Vagina (tissue), 2 donors: ENCODE results near the gene KCTD13. TPM values are rescaled to one million over a fixed set of nuclear protein-coding genes. Genes with fewer than 3 reads are reported as not detected.
A peak's percentile ranks its signal among the peaks of the same experiment; 100 is the strongest.
"Not testable (repeated sequence)": the region's sequence is repeated elsewhere in the genome, so short reads cannot be mapped to it uniquely, and the experiment has no call there.

Source experiments
- DNase-seq, 2 donors: peaks; one replicate each; pipeline ENCODE4 v3.0.0-alpha.2; 2017; ENCODE audit errors: extremely low spot score in 2 of 2
- H3K27ac ChIP-seq: fragments of 200-600 bp; sonication (generic); one replicate; pipeline ENCODE4 v1.5.1; 2019
- H3K27me3 ChIP-seq: fragments of 200-600 bp; sonication (generic); one replicate; pipeline ENCODE4 v1.5.1; 2019
- H3K36me3 ChIP-seq, 2 donors: fragments of 200-600 bp; sonication (generic); one replicate each; pipeline ENCODE4 v1.5.1; 2017 to 2019
- H3K4me1 ChIP-seq: fragments of 200-600 bp; sonication (generic); one replicate; pipeline ENCODE4 v1.5.1; 2019
- H3K4me3 ChIP-seq, 2 donors: fragments of 200-600 bp; sonication (generic); 1 replicate in 1 of 2; 2 replicates in 1 of 2; pipeline ENCODE4 v1.5.1; 2016 to 2019
- H3K9me3 ChIP-seq: fragments of 200-600 bp; sonication (generic); one replicate; pipeline ENCODE4 v1.5.1; 2019
- CTCF ChIP-seq, 3 experiments: fragments of 450-650 bp in 2 of 3; fragments of 200-600 bp in 1 of 3; sonication (generic) in 1 of 3; IDR thresholded peaks; one replicate each; pipeline ENCODE4 v1.5.1; 2017 to 2019; ENCODE audit warnings: antibody characterized with exemption in 3 of 3, mild to moderate bottlenecking in 2 of 3, moderate library complexity in 2 of 3
- POLR2A ChIP-seq, 2 donors: fragments of 450-650 bp; IDR thresholded peaks; one replicate each; pipeline ENCODE4 v1.6.1; 2017; ENCODE audit warnings: antibody characterized with exemption in 2 of 2, mild to moderate bottlenecking in 2 of 2, moderate library complexity in 2 of 2
- POLR2AphosphoS5 ChIP-seq, 2 donors: sonication (generic); formaldehyde crosslinking; IDR thresholded peaks; one replicate each; pipeline ENCODE4 v1.9.0; 2017; ENCODE audit warnings: antibody characterized with exemption in 2 of 2, mild to moderate bottlenecking in 2 of 2, low read depth in 1 of 2; ENCODE audit not compliant: insufficient read depth in 1 of 2
- intact Hi-C: fragments of 100-400 bp; cut with DNase I; formaldehyde crosslinking; loops from one replicate; pipeline ENCODE4 v1.15.1; 2023
- total RNA-seq: library from RNA; depleted of rRNA; stranded (reverse); fragments of >200 nt; gene quantifications from one replicate; pipeline ENCODE4 v1.2.3, GENCODE V29; 2016

The KCTD13 gene
- total RNA-seq, 1 donor from 2014 or later, result 20.4 TPM

- TF ChIP-seq POLR2A (IDR thresholded peaks at IDR 0.05) (no peak), POLR2AphosphoS5 (IDR thresholded peaks at IDR 0.05; ENCODE audit: insufficient read depth in 1 of 2, low read depth in 1 of 2) (no peak), CTCF (IDR thresholded peaks at IDR 0.05) (no peak)
- intact Hi-C loops, result no loop called here
Observed at GRCh38 chr16:29962344-29962994, 36.4 kb upstream of the KCTD13 start.

GRCh38 chr16:29961479-29962343 lies 35.7 kb upstream of the KCTD13 start, which contains the start of gene TMEM219:
TMEM219 (plus strand) TSS chr16:29962079; CDS start chr16:29963144, 1,065 bp downstream.
- H3K4me3 ChIP-seq, result peak within 1 kb of the TSS; percentile 68 to 81
- no peaks in the 10 kb centered on the region for H3K9me3 ChIP-seq
- DNase-seq, result no peak
- intact Hi-C loops, result no loop called here
- no peaks in the 10 kb centered on the region for H3K27me3 ChIP-seq
- H3K27ac ChIP-seq, result peak within 1 kb of the TSS; percentile 94
- H3K36me3 ChIP-seq, result no peaks in the 10 kb centered on the region
- peak in 1 of 2 donors; percentile 81 for TF ChIP-seq POLR2AphosphoS5 (IDR thresholded peaks at IDR 0.05; ENCODE audit: insufficient read depth in 1 of 2, low read depth in 1 of 2)
- TF ChIP-seq CTCF (IDR thresholded peaks at IDR 0.05), result peak in 2 of 3 experiments; percentile 28 to 59
- TF ChIP-seq POLR2A (IDR thresholded peaks at IDR 0.05), result peak in 1 of 2 donors; percentile 42
- H3K4me1 ChIP-seq, result peaks cover 16% of the 10 kb centered on the region

More at GRCh38 chr16:29962344-29962994, 36.4 kb upstream of the KCTD13 start:
- Histone ChIP-seq H3K27ac (peak overlapping the region; percentile 94), H3K36me3 (no peaks in the 10 kb centered on the region), H3K9me3 (no peaks in the 10 kb centered on the region), H3K27me3 (no peaks in the 10 kb centered on the region), H3K4me3 (peak overlapping the region; percentile 68 to 81), H3K4me1 (peaks cover 16% of the 10 kb centered on the region)
- no peak for DNase-seq

GRCh38 chr16:29961127-29961478 lies 35.1 kb upstream of the KCTD13 start:
- intact Hi-C loops, result no loop called here
- TF ChIP-seq CTCF (IDR thresholded peaks at IDR 0.05), result no peak
- no peak for TF ChIP-seq POLR2AphosphoS5 (IDR thresholded peaks at IDR 0.05; ENCODE audit: insufficient read depth in 1 of 2, low read depth in 1 of 2)
- no peak for TF ChIP-seq POLR2A (IDR thresholded peaks at IDR 0.05)
- DNase-seq, result no peak
- H3K9me3 ChIP-seq, result no peaks in the 10 kb centered on the region
- no peaks in the 10 kb centered on the region for H3K27me3 ChIP-seq
- H3K4me3 ChIP-seq, result peak overlapping the region; percentile 68 to 81
- peak overlapping the region; percentile 94 for H3K27ac ChIP-seq
- H3K36me3 ChIP-seq, result no peaks in the 10 kb centered on the region
- peaks cover 16% of the 10 kb centered on the region for H3K4me1 ChIP-seq

- H3K9me3 ChIP-seq, DNase-seq, H3K27ac ChIP-seq, H3K4me3 ChIP-seq, H3K27me3 ChIP-seq, H3K36me3 ChIP-seq: not testable (repeated sequence)
- peaks cover 16% of the 10 kb centered on the region for H3K4me1 ChIP-seq
- intact Hi-C loops, result loop anchor here (10.0 kb wide), 1 partner anchor 105 kb away; no protein-coding TSS in a partner anchor
Observed at GRCh38 chr16:29959821-29960220, 33.8 kb upstream of the KCTD13 start.

GRCh38 chr16:29959293-29959692 lies 33.3 kb upstream of the KCTD13 start:
- TF ChIP-seq POLR2A (IDR thresholded peaks at IDR 0.05) (no peak), CTCF (IDR thresholded peaks at IDR 0.05) (no peak), POLR2AphosphoS5 (IDR thresholded peaks at IDR 0.05; ENCODE audit: insufficient read depth in 1 of 2, low read depth in 1 of 2) (no peak)
- no peaks in the 10 kb centered on the region for H3K27me3 ChIP-seq
- no peaks in the 10 kb centered on the region for H3K9me3 ChIP-seq
- no peaks in the 10 kb centered on the region for H3K36me3 ChIP-seq
- H3K4me1 ChIP-seq, result peaks cover 16% of the 10 kb centered on the region
- H3K4me3 ChIP-seq, result no peak overlapping the region
- no peak overlapping the region for H3K27ac ChIP-seq
- intact Hi-C loops, result loop anchor here (10.0 kb wide), 1 partner anchor 104 kb away; no protein-coding TSS in a partner anchor
- DNase-seq, result no peak
